ENCODE measurements around the gene PXDN. TPM values are rescaled to one million over a fixed set of nuclear protein-coding genes. Genes with fewer than 3 reads are reported as not detected.

Gene PXDN
- total and polyA plus RNA-seq, 10 of the 15 experiments (the other 5 are each of a cell fraction or from before 2014, with no cell fraction given) = 0.12 to 0.69 (median 0.23) TPM; not detected in 5

GRCh38 chr2:1673160-1673944, 71.0 kb downstream of the PXDN start (continued):
- TF ChIP-seq BCLAF1 (IDR thresholded peaks at IDR 0.05) (no peak), E4F1 (IDR thresholded peaks at IDR 0.05; ENCODE audit: borderline replicate concordance, partially characterized antibody) (no peak), ZNF24 (IDR thresholded peaks at IDR 0.05) (no peak), BMI1 (IDR thresholded peaks at IDR 0.05; ENCODE audit: borderline replicate concordance) (no peak), TCF7 (IDR thresholded peaks at IDR 0.05; ENCODE audit: borderline replicate concordance) (no peak), BCL3 (IDR thresholded peaks at IDR 0.05; ENCODE audit: borderline replicate concordance, insufficient read depth, low read depth, low read length, poor library complexity, severe bottlenecking) (no peak), ESRRA (IDR thresholded peaks at IDR 0.05; ENCODE audit: low read length) (no peak)

All from GM12878 (cell line).